Astrocyte of the cerebellum (primary cell): ENCODE results near the gene POLR1D.

ENCODE experiments used
- DNase-seq: peaks from one replicate; pipeline ENCODE4 v3.0.0-alpha.2; 2011; ENCODE audit warnings: low read depth
- H3K4me3 ChIP-seq: 2 replicates; pipeline ENCODE4 v1.5.1; 2011; ENCODE audit warnings: mild to moderate bottlenecking, low read depth, low read length, moderate library complexity
- in situ Hi-C: cut with HindIII; loops from 2 replicates; pipeline ENCODE4 v1.10.0; 2017; ENCODE audit warnings: low sequenced_read_pairs
- TF ChIP-seq, protein P1 (sequence below): IDR thresholded peaks from 2 replicates; pipeline ENCODE4 v1.5.1; 2012; ENCODE audit warnings: low read length, low read depth, moderate library complexity, mild to moderate bottlenecking; ENCODE audit errors: missing control alignments

Gene POLR1D

GRCh38 chr13:27613628-27614027 lies 8.1 kb upstream of the POLR1D start:
- H3K4me3 ChIP-seq: no peak overlapping the region
- TF ChIP-seq, protein P1, sequence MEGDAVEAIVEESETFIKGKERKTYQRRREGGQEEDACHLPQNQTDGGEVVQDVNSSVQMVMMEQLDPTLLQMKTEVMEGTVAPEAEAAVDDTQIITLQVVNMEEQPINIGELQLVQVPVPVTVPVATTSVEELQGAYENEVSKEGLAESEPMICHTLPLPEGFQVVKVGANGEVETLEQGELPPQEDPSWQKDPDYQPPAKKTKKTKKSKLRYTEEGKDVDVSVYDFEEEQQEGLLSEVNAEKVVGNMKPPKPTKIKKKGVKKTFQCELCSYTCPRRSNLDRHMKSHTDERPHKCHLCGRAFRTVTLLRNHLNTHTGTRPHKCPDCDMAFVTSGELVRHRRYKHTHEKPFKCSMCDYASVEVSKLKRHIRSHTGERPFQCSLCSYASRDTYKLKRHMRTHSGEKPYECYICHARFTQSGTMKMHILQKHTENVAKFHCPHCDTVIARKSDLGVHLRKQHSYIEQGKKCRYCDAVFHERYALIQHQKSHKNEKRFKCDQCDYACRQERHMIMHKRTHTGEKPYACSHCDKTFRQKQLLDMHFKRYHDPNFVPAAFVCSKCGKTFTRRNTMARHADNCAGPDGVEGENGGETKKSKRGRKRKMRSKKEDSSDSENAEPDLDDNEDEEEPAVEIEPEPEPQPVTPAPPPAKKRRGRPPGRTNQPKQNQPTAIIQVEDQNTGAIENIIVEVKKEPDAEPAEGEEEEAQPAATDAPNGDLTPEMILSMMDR: no peak
- in situ Hi-C loops: no loop called here
- no peak for DNase-seq

DNA sequence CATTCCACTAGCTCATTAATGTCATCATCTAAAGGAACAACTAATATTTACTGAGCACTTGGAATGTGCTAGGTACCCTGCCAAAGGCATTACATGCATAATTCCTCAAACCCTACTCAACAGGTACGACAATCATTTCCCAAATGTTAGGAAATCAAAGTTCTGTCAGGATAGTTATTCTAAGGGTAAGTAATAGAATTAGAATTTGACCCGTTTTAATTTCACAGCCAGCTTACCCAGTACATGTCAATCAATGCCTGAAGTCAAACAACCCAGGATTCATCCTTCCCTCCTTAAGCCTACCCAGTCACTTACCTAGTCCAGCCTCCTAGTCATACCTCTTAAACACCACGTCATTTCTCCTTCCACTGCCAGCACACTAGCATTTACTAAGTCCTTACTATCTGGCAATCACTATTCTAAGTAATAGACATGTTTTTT lies 3.8 kb upstream of the POLR1D start:
- H3K4me3 ChIP-seq: no peak overlapping the region
- TF ChIP-seq, protein P1: no peak
- in situ Hi-C loops: loop anchor here (5.0 kb wide), 1 partner anchor 51 kb away; no protein-coding TSS in a partner anchor
- DNase-seq: no peak

DNA sequence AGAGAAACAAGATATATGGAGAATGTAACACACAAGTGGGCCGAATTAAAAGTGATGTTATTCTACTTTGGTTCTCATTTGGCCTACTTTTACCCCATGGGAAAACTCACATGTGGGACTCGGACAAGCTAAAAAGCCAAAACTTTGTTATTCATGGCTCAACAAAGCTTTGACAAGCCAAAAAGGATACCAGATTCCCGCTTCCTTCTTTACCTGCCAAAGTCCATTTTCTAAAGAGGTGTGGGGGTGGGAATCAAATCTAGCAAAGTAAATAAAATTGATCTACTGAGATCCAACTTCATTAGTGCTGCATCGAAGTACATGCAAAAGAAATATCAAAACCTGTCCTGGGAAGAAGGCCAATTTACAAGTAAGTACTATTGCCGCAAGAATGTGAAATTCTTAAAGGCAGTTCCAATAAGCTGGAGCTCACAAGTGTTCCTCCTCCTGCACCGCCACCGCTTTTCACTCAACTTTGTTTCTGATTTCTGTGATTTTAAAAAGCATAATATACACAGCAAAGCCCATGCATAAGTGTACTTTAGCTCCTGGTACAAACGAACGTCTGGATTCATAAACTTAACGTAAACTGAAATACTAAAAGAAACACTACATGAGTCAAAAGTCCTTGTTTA lies 2.5 kb upstream of the POLR1D start:
- TF ChIP-seq, protein P1: no peak
- peak overlapping the region; percentile 85 for H3K4me3 ChIP-seq
- peak; percentile 69 for DNase-seq
- in situ Hi-C loops: loop anchor here (5.0 kb wide), 1 partner anchor 52 kb away; no protein-coding TSS in a partner anchor

GRCh38 chr13:27619728-27620376 lies 1.8 kb upstream of the POLR1D start:
- peak overlapping the region; percentile 85 for H3K4me3 ChIP-seq
- in situ Hi-C loops: loop anchor here (5.0 kb wide), 1 partner anchor 53 kb away; no protein-coding TSS in a partner anchor
- TF ChIP-seq, protein P1: peak; percentile 20
- DNase-seq: no peak

DNA sequence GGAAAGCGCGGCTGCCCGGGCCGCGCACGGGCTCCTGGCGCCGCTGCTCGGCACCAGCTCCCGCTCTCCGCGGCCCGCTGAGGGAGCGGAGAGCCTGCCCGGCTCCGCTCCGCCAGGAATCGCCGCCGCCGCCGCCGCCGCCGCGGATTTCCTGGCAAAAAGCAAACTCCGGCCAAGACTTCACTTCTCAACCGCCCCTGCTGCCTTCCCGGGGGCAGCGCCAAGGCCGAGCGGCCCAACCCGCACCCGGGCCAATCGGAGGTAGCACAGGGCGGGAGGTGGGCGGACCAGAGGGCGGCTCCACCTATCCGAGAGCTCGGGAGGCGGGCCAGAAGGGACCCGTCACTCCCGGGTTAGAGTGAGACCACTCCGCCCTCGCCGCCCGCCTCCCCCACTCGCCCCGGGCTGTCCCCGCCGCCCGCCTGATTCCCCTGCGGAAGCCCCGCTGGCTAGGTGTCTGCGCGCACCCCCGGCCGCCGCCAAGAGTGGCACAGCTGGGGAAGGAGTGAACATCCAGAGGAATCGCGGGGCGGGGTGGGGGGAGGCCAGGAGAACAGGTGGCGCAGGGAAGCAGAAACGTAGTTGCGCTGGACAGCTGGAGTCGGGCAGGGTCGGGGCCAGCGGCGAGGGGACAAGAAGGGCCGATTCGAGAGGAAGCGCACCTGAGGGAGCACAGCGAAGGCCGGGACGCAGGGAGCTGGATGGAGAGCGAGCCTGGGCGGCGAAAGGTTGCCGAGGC lies 1.1 kb upstream of the POLR1D start, which contains the start of gene LNX2:
TSS of gene LNX2 (minus strand) at position 153 of the 739 bp plus-strand sequence. CDS start 38,826 bp downstream, outside the sequence.
- peak; percentile 92 for DNase-seq
- H3K4me3 ChIP-seq: peak within 1 kb of the TSS; percentile 85

GRCh38 chr13:27621116-27621365 lies 651 bp upstream of the POLR1D start:
- in situ Hi-C loops: no loop called here
- TF ChIP-seq, protein P1: no peak
- DNase-seq: no peak
- peak overlapping the region; percentile 85 for H3K4me3 ChIP-seq

More for the DNA sequence above, 1.1 kb upstream of the POLR1D start, which contains the start of gene LNX2:
- TF ChIP-seq, protein P1: no peak
- in situ Hi-C loops: no loop called here
